ENCODE measurements around the gene YOD1.

Gene YOD1

GRCh38 chr1:207084232-207084631 lies 33.2 kb upstream of the YOD1 start:
- H3K9me2 ChIP-seq (ENCODE audit: low read depth, low read length): no peaks in the 10 kb centered on the region
- H3K79me2 ChIP-seq (ENCODE audit: insufficient read depth, low read length): no peaks in the 10 kb centered on the region
- no peaks in the 10 kb centered on the region for H3K36me3 ChIP-seq (ENCODE audit: insufficient read depth, low read length)
- no peaks in the 10 kb centered on the region for H3K4me1 ChIP-seq (ENCODE audit: insufficient read depth, low read length, severe bottlenecking)
- TF ChIP-seq EZH2 (IDR thresholded peaks at IDR 0.05; ENCODE audit: borderline replicate concordance, low read length): no peak
- TF ChIP-seq CTCF (IDR thresholded peaks at IDR 0.05; ENCODE audit: low read length): no peak
- H3K27me3 ChIP-seq (ENCODE audit: insufficient read depth, low read length): no peaks in the 10 kb centered on the region
- H4K20me1 ChIP-seq (ENCODE audit: insufficient read depth, low read length): no peaks in the 10 kb centered on the region
- no peak overlapping the region for H3K9ac ChIP-seq (ENCODE audit: low read length)
- no peaks in the 10 kb centered on the region for H3K9me3 ChIP-seq (ENCODE audit: low read length)
- H3K4me2 ChIP-seq (ENCODE audit: low read length): no peak overlapping the region
- no peak overlapping the region for H2AFZ ChIP-seq (ENCODE audit: low read length)
- H3K27ac ChIP-seq (ENCODE audit: low read depth, low read length, poor library complexity, severe bottlenecking): no peak overlapping the region
- H3K4me3 ChIP-seq (ENCODE audit: low read depth, low read length, poor library complexity, severe bottlenecking): no peak overlapping the region
- no peaks in the 10 kb centered on the region for H3F3A ChIP-seq (ENCODE audit: insufficient read depth, low read length)

GRCh38 chr1:207081806-207082205 lies 30.8 kb upstream of the YOD1 start:
- no peaks in the 10 kb centered on the region for H3K4me1 ChIP-seq (ENCODE audit: insufficient read depth, low read length, severe bottlenecking)
- no peaks in the 10 kb centered on the region for H3K36me3 ChIP-seq (ENCODE audit: insufficient read depth, low read length)
- H2AFZ ChIP-seq (ENCODE audit: low read length): no peak overlapping the region
- H3K27ac ChIP-seq (ENCODE audit: low read depth, low read length, poor library complexity, severe bottlenecking): no peak overlapping the region
- no peaks in the 10 kb centered on the region for H3K27me3 ChIP-seq (ENCODE audit: insufficient read depth, low read length)
- H3K4me3 ChIP-seq (ENCODE audit: low read depth, low read length, poor library complexity, severe bottlenecking): no peak overlapping the region
- no peaks in the 10 kb centered on the region for H3K9me2 ChIP-seq (ENCODE audit: low read depth, low read length)
- H3K9ac ChIP-seq (ENCODE audit: low read length): no peak overlapping the region
- H3K79me2 ChIP-seq (ENCODE audit: insufficient read depth, low read length): no peaks in the 10 kb centered on the region
- no peak overlapping the region for H3K4me2 ChIP-seq (ENCODE audit: low read length)
- no peaks in the 10 kb centered on the region for H4K20me1 ChIP-seq (ENCODE audit: insufficient read depth, low read length)
- no peaks in the 10 kb centered on the region for H3K9me3 ChIP-seq (ENCODE audit: low read length)
- TF ChIP-seq CTCF (IDR thresholded peaks at IDR 0.05; ENCODE audit: low read length) (no peak), EZH2 (IDR thresholded peaks at IDR 0.05; ENCODE audit: borderline replicate concordance, low read length) (no peak)
- no peaks in the 10 kb centered on the region for H3F3A ChIP-seq (ENCODE audit: insufficient read depth, low read length)

GRCh38 chr1:207081088-207081487 lies 30.1 kb upstream of the YOD1 start:
- Histone ChIP-seq H3K79me2 (ENCODE audit: insufficient read depth, low read length) (no peaks in the 10 kb centered on the region), H3K27me3 (ENCODE audit: insufficient read depth, low read length) (no peaks in the 10 kb centered on the region), H3F3A (ENCODE audit: insufficient read depth, low read length) (no peaks in the 10 kb centered on the region), H3K4me2 (ENCODE audit: low read length) (no peak overlapping the region), H2AFZ (ENCODE audit: low read length) (no peak overlapping the region), H3K4me3 (ENCODE audit: low read depth, low read length, poor library complexity, severe bottlenecking) (no peak overlapping the region), H3K4me1 (ENCODE audit: insufficient read depth, low read length, severe bottlenecking) (no peaks in the 10 kb centered on the region), H3K36me3 (ENCODE audit: insufficient read depth, low read length) (no peaks in the 10 kb centered on the region), H3K27ac (ENCODE audit: low read depth, low read length, poor library complexity, severe bottlenecking) (no peak overlapping the region), H3K9me3 (ENCODE audit: low read length) (no peaks in the 10 kb centered on the region), H3K9me2 (ENCODE audit: low read depth, low read length) (no peaks in the 10 kb centered on the region), H4K20me1 (ENCODE audit: insufficient read depth, low read length) (no peaks in the 10 kb centered on the region), H3K9ac (ENCODE audit: low read length) (no peak overlapping the region)
- TF ChIP-seq EZH2 (IDR thresholded peaks at IDR 0.05; ENCODE audit: borderline replicate concordance, low read length): no peak
- no peak for TF ChIP-seq CTCF (IDR thresholded peaks at IDR 0.05; ENCODE audit: low read length)
